ENCODE results near the gene PDLIM7.

Gene PDLIM7

GRCh38 chr5:177524941-177525655 is 27.7 kb upstream of the PDLIM7 start:
- DNase-seq, result peak in 1 of 56 donors; percentile 18

GRCh38 chr5:177524539-177524900 is 27.1 kb upstream of the PDLIM7 start:
- DNase-seq, result no peak

GRCh38 chr5:177523711-177524538 is 26.5 kb upstream of the PDLIM7 start:
- no peak for DNase-seq

GRCh38 chr5:177520916-177521513 is 23.6 kb upstream of the PDLIM7 start:
- peak in 2 of 56 donors; percentile 9 to 13 for DNase-seq

- no peak for DNase-seq
Measured at GRCh38 chr5:177520271-177520670, 22.9 kb upstream of the PDLIM7 start.

GRCh38 chr5:177519463-177520235 is 22.2 kb upstream of the PDLIM7 start:
- no peak for DNase-seq

- peak; percentile 63 to 99 (median 97) for DNase-seq
Measured at GRCh38 chr5:177516601-177517568, 19.5 kb upstream of the PDLIM7 start, which contains the start of gene DDX41. Gene DDX41, minus strand, starts transcription at chr5:177516961. Its CDS starts 16 bp downstream, at chr5:177516945.

GRCh38 chr5:177515580-177515979 is 18.2 kb upstream of the PDLIM7 start:
- no peak for DNase-seq

GRCh38 chr5:177514541-177514940 is 17.1 kb upstream of the PDLIM7 start:
- DNase-seq, result no peak

GRCh38 chr5:177513500-177513899 is 16.1 kb upstream of the PDLIM7 start:
- DNase-seq, result no peak

GRCh38 chr5:177512736-177513380 is 15.5 kb upstream of the PDLIM7 start:
- no peak for DNase-seq

- DNase-seq, result no peak
Measured at GRCh38 chr5:177511796-177512675, 14.6 kb upstream of the PDLIM7 start.

GRCh38 chr5:177511181-177511580 is 13.8 kb upstream of the PDLIM7 start:
- no peak for DNase-seq

GRCh38 chr5:177510567-177511053 is 13.2 kb upstream of the PDLIM7 start:
- no peak for DNase-seq

- no peak for DNase-seq
Measured at GRCh38 chr5:177509991-177510566, 12.7 kb upstream of the PDLIM7 start.

GRCh38 chr5:177509381-177509951 is 12.1 kb upstream of the PDLIM7 start, which contains the start of gene DOK3:
Gene DOK3, minus strand, starts transcription at chr5:177509826. Its CDS starts 286 bp downstream, at chr5:177509540.
- peak in 5 of 56 donors; percentile 9 to 52 (median 41) for DNase-seq

GRCh38 chr5:177508837-177509236 is 11.4 kb upstream of the PDLIM7 start:
- DNase-seq, result no peak
